SHP77 (cell line): ENCODE results near the gene LILRB3.
A peak's percentile ranks its signal among the peaks of the same experiment; 100 is the strongest.
"Not testable (repeated sequence)": the region's sequence is repeated elsewhere in the genome, so short reads cannot be mapped to it uniquely, and the experiment has no call there.

Experiments
- DNase-seq, 2 experiments: peaks; one replicate each; lab custom pipeline; 2025; lab: John Stamatoyannopoulos, UW

The LILRB3 gene

GRCh38 chr19:54209811-54210494 lies 12.9 kb downstream of the LILRB3 start:
- peak; percentile 88 to 91 for DNase-seq

- no peak for DNase-seq
These were observed 13.6 kb downstream of the LILRB3 start for GRCh38 chr19:54209058-54209810.

- DNase-seq = no peak
These were observed 14.1 kb downstream of the LILRB3 start for GRCh38 chr19:54208784-54209057.

- no peak for DNase-seq
These were observed 14.6 kb downstream of the LILRB3 start for GRCh38 chr19:54207983-54208783.

GRCh38 chr19:54207676-54207982 lies 15.2 kb downstream of the LILRB3 start:
- no peak for DNase-seq

- DNase-seq = not testable (repeated sequence)
These were observed 15.6 kb downstream of the LILRB3 start for GRCh38 chr19:54207193-54207592.

- DNase-seq = no peak
These were observed 16.0 kb downstream of the LILRB3 start for GRCh38 chr19:54206831-54207177.

- no peak for DNase-seq
These were observed 16.6 kb downstream of the LILRB3 start for GRCh38 chr19:54206030-54206830.

GRCh38 chr19:54204767-54205468 lies 17.9 kb downstream of the LILRB3 start:
- no peak for DNase-seq

- no peak for DNase-seq
These were observed 19.6 kb downstream of the LILRB3 start for GRCh38 chr19:54203151-54203611.

GRCh38 chr19:54201980-54202379 lies 20.8 kb downstream of the LILRB3 start:
- no peak for DNase-seq

GRCh38 chr19:54201172-54201701 lies 21.6 kb downstream of the LILRB3 start:
- no peak for DNase-seq

GRCh38 chr19:54199401-54199800 lies 23.4 kb downstream of the LILRB3 start:
- DNase-seq = no peak

GRCh38 chr19:54197121-54197520 lies 25.7 kb downstream of the LILRB3 start:
- no peak for DNase-seq

GRCh38 chr19:54196536-54196935 lies 26.3 kb downstream of the LILRB3 start:
- no peak for DNase-seq

GRCh38 chr19:54194463-54194862 lies 28.3 kb downstream of the LILRB3 start:
- not testable (repeated sequence) for DNase-seq

GRCh38 chr19:54193011-54193410 lies 29.8 kb downstream of the LILRB3 start:
- no peak for DNase-seq

GRCh38 chr19:54191811-54192453 lies 30.9 kb downstream of the LILRB3 start:
- DNase-seq = no peak

GRCh38 chr19:54191011-54191810 lies 31.6 kb downstream of the LILRB3 start, which contains the start of gene TSEN34:
TSEN34 (plus strand) TSS chr19:54191308; CDS start chr19:54191365, 57 bp downstream.
- peak; percentile 83 to 85 for DNase-seq

- peak; percentile 97 to 98 for DNase-seq
These were observed 32.2 kb downstream of the LILRB3 start for GRCh38 chr19:54190503-54191010.
